ENCODE data around the gene ZSCAN30.

DNA sequence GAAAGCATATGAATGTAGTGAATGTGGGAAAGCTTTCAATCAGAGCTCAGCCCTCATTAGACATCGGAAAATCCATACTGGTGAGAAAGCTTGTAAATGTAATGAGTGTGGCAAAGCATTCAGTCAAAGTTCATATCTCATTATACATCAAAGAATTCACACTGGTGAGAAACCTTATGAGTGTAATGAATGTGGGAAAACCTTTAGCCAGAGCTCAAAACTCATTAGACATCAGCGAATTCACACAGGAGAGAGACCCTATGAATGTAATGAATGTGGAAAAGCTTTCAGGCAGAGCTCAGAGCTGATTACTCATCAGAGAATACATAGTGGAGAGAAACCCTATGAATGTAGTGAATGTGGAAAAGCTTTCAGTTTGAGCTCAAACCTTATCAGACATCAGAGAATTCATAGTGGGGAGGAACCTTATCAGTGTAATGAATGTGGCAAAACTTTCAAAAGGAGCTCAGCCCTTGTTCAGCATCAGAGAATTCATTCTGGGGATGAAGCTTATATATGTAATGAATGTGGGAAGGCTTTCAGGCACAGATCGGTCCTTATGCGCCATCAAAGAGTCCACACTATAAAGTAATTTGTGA is 44.2 kb downstream of the ZSCAN30 start:
- TF ChIP-seq POLR2A (IDR thresholded peaks at IDR 0.05), result no peak
- TF ChIP-seq, protein P1, sequence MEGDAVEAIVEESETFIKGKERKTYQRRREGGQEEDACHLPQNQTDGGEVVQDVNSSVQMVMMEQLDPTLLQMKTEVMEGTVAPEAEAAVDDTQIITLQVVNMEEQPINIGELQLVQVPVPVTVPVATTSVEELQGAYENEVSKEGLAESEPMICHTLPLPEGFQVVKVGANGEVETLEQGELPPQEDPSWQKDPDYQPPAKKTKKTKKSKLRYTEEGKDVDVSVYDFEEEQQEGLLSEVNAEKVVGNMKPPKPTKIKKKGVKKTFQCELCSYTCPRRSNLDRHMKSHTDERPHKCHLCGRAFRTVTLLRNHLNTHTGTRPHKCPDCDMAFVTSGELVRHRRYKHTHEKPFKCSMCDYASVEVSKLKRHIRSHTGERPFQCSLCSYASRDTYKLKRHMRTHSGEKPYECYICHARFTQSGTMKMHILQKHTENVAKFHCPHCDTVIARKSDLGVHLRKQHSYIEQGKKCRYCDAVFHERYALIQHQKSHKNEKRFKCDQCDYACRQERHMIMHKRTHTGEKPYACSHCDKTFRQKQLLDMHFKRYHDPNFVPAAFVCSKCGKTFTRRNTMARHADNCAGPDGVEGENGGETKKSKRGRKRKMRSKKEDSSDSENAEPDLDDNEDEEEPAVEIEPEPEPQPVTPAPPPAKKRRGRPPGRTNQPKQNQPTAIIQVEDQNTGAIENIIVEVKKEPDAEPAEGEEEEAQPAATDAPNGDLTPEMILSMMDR (IDR thresholded peaks at IDR 0.05), result no peak

Data from thyroid gland (tissue), 4 donors.